GM21447 (cell line): ENCODE measurements around the gene GM2A.

Experiments
- ATAC-seq: cut with Tn5 transposase; IDR thresholded peaks from one replicate; pipeline ENCODE4 v1.9.1; 2021; ENCODE audit not compliant: unreplicated experiment

The GM2A gene

DNA sequence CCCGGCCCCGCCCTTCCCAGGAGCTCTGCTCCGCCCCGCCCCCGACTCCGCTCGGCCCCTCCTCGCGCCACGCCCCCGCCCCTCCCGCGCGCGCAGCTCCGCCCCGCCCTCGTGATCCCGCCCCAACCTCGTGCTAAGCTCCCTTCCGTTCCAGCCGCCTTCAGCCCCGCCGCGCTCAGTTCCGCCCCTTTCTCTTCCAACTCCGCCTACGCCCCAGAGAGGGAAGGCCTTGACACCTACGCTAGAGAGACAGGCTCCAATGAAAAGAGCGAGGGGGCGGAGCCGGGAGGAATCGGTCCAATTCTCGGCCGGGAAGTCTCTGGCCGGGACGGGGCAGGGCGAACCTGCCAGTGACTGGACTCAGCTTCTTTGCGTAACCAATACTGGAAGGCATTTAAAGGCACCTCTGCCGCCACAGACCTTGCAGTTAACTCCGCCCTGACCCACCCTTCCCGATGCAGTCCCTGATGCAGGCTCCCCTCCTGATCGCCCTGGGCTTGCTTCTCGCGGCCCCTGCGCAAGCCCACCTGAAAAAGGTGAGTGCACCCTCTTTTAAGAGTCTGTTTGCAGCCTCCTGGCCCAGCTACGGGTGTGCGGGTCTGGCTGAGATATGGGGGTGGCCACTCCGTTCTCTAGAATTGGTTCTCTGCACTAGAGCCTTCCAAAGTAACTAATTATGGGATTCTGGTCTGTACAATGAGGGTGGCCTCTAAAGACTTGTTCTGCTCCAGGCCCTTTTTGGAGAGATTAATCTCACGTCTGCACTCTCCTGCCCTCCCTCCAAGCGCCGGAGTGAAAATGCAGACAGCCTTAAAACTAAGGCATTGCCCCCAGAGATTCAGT, at the start of gene GM2A:
TSS of gene GM2A (plus strand) at position 424 of the 843 bp plus-strand sequence. CDS start at position 456, 32 bp downstream.
- ATAC-seq: peak; percentile 72

DNA sequence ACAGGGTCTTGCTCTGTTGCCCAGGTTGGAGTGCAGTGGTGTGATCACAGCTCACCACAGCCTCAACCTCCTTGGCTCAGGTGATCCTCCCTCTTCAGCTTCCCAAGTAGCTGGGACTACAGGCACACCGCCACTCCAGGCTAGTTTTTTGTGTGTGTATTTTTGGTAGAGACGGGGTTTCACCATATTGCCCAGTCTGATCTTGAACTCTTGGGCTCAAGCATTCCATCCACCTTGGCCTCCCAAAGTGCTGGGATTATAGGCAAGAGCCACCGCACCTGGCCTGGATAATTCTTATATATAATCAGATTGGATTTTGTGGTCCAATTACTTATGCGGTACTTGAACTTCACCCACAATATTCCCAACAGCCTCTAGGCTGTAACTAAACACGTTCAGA, 48.9 kb upstream of the GM2A start:
- no peak for ATAC-seq

DNA sequence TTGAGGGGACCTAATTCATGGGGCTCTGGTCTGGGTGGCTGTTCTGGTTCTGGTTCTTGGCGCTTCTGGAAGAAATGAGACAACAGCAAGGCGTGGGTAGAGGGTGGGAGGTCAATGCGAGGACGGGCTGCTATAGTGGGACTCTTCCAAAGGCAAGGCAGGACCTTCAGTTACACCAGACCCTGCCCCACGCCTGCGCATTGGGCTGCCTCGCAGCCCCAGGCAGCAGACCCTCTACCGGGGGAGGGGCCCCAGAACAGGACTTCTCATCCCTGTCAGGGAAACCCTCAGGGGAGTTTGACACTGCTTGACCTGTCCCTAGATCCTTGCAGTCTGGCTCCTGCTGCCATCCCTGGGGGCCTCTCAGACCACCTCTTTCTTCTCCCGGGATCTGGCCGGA, 47.6 kb upstream of the GM2A start:
- ATAC-seq: no peak

DNA sequence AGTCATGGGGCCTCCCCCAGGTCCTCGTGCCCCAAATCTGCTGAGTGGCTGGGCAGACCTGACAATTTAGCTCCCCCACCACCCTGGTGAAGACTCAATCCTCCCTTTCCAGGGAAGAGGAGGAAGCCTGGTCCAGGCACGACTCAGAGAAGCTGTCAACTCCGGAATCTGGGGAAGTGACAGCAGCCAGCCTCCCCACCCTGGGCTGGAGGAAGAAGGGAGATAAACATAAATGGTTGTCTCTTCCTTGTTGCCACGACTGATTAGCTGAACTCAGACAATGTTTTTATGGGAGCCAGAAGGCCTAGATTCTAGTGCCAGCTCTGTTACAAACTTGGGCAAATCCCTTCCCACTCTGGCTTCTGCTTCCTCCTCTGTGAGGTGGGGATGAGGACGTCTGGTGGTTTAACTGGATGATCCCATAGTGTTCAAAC, 44.5 kb upstream of the GM2A start:
- no peak for ATAC-seq

DNA sequence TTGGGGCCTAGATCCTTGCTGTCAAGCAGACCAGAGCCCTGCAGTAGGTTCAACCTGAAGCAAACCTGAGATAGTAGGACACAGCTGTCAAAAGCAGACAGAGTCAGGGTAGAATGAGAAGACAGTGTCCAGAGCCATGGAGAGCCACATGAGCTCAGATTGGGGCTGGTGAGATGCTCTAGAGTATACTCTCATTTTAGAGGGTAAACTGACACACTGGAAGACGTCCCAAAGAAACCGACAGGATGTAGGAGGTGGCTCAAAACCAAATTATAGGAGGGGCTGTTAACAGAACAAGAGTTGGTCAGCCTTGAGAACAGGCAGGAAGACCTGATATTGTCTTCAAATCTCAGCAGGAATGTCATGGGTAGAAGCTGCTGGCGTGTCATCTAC, 40.6 kb upstream of the GM2A start:
- ATAC-seq: no peak

DNA sequence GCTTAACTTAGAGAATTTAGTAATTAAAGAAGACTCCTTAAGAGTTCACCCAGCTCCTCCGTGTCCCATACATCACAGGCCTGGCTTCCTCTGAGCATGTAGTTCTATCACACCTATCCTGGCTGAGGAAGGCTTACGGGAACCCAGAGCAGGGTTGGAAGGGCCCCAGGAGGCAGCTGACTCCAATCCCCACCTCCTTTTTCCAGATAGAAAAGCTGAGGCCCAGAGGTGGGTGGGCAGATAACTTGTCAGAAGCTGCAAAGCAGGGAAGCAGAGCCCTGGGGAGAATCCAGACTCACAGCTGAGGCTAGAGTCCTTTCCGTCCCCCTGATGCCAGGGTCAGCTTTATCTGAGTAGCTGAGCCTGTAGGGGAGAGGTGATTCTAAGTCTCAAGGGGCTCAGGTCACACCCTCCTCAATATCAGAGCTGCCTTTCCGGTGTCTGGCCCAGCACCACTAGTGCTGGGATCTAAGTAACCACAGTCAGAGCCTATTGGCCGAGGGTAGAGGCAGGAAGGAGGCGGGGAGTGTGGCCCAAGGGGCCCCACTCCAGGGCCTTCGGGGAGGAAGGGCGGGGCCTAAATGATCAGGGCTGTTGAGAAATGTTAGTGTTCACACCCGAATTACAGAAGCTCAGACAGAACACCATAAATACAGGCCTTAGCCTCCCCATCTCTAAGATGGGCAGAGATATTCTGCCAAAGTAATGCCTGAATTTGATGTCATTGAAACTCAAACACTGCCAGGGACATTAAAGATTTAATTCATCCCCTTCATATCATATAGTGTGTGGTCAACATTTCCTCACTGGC, 39.0 kb upstream of the GM2A start:
- peak; percentile 69 for ATAC-seq

DNA sequence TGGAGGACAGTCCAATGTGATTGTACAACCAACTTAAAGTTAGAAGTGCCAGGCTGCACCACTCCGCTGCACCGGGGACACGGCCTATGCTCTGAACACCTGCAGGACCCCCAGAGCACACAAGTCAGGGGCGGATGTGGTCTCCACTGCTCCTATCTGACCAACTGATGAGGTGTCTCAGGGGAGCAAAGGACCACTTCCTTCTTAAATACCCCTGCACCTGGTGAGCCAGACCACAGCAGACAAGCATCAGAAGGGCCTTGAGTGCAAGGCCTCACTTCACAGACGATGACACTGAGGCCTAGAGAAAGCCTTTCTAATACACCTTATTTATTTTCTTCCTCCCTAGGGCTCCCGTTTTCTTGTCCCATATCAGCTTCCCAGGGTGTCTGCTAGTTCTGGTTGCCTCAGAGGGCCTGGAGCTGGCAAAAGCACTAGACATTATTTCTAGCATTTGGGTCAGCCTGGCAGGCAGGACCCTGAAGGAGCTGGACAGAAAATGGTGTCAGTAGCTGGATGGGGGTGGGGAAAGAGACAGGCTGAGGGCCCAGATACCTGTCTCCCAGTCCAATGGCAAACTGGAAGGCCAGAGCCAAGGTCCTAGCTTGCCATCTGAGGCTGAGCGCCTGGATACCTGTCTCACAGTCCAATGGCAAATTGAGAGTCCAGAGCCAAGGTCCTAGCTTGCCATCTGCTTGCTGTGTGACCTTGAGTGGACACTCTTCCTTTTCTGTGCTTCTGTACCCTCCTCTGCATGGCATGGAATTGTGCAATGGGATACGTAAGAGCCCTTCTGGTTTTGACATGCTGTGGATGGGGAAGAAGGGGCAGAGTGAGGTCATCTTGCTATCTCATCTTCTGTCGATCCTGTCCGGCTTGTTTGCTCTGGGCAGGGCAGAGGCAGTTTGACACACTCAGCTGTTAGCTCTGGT, 38.1 kb upstream of the GM2A start:
- ATAC-seq: peak; percentile 60

DNA sequence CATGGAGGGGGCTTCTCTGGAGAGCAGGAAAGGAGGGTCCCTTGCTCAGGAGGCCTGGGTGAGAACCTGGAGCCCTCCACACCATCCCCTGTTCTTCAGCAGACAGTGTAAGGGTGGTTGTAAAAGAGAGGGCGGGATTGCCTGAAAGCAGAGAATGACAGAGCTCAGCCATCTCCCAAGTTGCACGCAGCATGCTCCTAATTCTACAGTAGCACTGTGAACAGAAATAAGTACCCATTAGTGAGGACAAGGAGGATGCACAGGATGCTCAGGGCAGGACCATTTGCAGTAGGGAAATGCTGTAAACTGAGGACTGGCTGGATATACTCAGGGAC, 37.5 kb upstream of the GM2A start:
- ATAC-seq: no peak

DNA sequence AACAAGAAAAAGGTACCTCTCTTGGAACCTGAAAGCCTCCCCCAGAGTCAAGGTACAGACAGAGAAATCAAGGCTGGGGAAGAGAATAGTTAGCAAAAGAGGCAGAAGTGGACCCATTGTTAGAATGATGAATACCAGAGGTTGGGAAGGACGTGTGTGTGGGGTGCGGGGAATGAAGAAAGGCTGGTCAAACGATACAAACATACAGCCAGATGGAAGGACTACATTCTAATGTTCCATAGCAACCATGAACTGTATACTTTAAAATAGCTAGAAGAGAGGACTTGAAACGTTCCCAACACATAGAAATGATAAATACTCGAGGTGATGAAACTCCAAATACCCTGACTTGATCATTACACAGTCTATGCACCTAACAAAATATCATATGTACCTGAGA, 36.2 kb upstream of the GM2A start:
- no peak for ATAC-seq

DNA sequence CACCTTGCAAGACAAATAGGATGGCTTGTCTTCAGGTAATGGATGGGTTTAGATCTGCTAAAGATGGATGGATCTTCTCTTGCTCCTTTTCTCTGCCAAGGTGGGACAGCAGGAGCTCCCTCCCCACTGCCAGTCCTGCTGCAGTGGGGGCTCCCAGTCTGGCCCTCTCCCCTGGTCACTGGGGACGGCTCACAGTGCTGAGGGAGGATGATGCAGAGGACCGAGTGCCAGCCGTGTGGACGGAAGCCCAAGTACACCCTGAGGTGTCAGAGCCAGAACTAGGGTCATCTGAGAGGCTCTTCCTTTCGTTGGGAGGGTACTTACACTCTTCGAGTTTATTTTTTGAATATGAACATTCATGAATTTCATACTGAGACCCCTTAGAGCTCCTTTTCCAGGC, 34.8 kb upstream of the GM2A start:
- no peak for ATAC-seq

DNA sequence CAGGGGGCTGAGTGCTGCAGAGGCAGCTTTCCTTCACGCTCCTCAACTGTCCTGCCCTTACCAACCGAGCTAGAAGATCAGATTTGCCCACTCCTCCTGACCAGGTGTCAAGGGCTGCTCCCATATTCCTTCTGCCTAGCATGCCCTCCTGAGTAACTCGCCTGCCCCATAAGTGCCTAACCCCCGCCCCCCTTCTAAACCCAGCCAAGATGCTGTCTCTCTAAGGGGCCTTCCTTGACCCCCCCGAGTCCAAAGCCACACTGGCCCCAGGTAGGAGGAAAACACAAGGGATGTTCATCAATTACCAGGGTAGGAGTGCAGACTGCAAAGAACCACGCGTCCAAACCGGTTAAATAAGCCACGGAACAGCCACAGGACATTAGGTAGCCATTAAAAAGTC, 33.8 kb upstream of the GM2A start:
- no peak for ATAC-seq

DNA sequence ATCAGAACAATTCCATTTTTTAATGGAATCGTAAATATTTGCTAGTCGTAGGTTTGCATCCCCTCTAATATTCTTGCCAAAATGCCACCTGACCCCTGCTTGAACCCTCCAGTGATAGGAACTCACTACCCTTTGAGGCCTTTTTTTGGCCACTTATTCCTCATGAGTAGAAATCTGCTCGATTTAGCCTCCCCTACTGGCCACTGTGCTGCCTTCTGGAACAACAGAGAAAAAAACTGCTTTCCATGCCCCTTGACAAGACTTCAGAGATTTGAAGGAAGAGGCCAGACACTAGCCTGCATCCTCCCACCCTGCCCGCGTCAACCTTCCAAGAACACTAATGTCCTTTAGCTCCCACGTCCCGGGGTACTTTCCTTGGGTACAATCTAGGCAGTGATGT, 33.2 kb upstream of the GM2A start:
- no peak for ATAC-seq

DNA sequence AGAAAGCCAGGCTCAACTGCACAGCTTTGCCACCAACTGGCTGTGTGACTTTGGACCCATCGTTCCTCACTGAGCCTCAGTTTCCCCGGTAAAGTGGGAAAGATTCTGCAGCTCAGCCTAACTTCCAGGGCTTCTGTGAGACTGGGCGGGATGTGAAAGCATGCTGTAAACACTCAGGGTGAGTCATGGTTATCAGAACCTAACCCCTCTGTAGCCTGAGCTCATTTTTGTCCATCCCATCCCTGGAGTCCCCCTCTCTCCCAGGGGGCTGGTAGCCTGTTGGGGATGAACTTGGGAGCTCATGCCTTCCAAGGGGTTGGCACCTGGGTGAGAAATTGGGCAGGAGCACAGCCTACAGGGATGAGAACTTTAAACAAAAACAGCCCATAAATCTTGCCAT, 31.4 kb upstream of the GM2A start:
- no peak for ATAC-seq

DNA sequence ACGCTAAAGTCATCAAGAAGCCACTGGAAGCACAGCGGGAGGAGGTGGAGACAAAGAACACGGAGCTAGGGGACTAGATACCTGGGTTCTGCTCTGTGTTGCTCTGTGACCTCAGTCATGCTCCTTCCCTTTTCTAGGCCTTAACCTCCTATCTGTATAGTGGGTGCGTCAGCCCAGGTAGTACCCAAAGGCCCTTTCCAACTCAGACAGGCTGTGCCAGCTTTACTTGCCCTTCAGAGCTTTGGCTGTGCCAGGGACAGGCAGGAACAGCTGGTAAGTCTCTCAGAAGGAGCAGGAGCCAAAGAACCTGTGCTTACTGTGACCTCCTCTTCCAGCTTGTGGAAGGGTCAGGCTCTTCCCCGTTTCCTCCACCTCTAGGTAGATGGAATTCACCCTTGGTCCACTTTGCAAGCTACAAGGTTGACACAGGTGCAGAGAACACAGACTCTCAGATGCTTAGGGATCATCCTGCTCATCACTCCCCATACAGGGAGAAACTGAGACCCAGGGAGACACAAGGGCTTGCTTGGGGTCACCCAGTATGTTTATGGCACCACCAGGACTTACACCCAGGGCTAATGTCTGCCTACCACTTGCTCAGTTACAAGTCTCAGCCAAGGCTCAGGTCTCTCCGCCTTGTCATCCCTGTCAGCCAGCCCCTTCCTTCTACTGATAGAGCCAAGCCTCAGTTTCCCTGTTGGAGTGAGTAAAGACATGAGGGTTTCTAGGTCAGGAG, 30.8 kb upstream of the GM2A start:
- ATAC-seq: no peak

DNA sequence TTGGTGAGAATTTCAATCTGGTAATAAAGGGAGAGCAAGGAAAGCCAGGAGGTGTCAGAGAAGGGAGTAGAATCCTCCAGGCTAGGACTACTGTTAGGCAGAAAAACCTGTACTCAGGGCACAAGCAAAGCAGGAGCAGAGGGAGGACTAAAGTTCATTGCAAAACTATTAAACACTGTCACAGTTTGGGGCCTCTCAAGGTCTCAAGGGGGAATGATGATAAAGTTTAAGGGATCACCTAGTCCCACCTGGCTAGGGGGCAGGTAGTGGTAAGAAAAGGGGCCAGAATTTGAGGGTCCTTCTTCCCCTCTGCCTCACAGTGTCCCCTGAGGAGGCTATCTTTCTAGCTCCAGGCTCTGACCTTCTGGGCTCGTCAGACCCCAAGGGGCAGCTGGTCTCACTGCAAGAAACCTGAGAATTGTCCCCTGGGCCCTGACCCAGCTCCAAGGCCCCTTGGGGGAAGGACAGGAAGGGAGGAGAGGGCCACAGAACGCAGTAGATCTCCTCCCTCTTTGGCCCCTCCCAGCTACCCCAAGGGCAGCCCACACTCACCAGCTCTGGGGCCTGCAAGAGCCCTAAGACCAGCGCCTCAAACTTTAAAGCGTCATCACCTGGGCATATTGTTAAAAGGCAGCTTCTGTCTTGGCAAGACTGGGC, 30.1 kb upstream of the GM2A start:
- peak; percentile 69 for ATAC-seq

DNA sequence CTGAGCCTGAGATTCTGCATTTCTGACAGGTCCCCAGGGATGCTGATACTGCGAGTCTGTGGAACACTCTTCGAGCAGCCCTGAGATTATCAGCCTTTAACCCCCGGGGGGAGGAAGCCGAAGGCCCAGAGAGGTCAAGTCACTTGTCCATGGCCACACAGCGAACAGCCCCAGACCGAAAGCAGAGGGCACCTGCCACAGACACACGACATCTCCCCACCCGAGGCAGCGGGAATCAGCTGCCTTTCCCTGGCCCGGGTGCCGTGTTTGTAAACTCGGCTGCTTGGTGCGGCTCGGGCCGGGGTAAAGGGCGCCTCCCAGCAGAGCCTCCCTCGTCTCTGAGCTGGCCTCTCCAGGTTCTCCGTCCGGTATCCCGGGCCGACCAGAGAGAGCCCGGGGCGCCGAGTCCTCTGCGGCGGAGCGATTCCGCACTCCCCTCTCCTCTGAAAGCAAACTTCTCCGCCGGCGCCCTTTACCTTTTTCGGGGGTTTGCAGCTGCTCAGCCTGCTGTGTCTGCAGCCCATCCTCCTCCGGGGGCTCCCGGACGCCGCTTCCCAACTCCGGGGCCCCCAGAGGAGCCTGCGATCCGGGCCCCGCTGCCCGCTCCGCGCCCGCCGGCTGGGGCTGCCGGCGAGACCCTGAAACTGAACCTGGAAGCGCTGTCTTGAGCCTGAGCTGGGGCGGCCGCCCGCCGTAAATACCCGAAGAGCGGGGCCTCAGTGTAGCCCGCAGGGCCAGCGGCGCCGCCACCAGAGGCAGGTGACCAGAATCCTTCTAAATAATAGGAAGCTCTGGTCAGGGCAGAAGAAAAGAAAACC, 29.3 kb upstream of the GM2A start, which contains the start of gene CCDC69:
TSS of gene CCDC69 (minus strand) at position 646 of the 818 bp plus-strand sequence. CDS start at position 524, 122 bp downstream.
- peak; percentile 71 for ATAC-seq

DNA sequence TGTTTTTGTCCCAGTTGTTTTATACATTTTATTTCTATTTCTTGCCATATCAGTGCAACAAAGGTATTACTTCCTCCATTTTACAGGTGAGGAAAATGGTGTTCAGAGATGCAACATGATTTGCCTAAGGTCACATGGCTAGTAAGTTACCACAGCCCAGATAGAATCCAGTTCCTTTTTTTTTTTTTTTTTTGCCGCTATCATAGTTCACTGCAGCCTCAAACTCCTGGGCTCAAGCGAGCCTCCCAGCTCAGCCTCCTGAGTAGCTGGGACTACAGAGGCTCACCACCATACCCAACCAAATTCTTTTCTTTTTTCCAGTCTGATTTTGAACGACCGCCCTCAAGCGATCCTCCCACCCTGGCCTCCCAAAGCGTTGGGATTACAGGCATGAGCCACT, 28.6 kb upstream of the GM2A start:
- ATAC-seq: no peak

DNA sequence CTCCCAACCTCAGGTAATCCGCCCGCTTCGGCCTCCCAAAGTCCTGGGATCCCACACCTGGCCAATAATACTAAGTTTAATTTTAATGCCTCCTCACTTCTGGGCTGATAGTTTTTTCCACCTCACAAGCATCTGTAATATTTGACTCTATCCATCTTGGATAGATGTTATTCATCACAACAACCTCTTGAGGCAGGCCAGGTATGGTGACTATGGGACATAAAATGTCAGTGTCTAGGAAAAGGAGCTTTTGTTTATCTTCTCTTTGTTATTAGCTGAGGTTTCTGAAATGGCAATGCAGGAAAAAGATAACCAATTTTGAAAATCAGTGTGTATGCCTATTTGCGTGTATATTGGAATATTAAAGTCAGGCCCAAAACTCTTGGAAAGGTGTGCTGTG, 27.9 kb upstream of the GM2A start:
- no peak for ATAC-seq

DNA sequence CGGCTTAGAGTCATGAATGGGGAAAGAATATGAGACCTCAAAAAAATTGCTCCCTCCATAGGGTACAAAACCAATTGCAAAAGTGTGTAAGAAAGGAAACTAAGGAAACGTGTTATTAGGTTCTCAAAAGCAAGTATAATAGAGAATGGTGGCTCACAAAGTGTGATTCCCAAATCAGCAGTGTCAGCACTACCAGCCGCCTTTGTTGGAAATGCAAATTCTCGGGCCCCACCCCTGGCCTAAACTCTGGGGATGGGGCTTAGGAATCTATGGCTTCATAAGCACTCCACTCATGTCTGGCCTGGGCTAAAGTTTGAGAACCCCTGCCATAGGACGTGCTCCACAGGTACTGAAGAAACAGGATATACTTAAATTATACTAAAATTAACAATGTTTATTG, 27.5 kb upstream of the GM2A start:
- ATAC-seq: no peak
